ENCODE data around the gene SLC45A1.

- TF ChIP-seq CTCF (IDR thresholded peaks at IDR 0.05) = no peak
- no peak for TF ChIP-seq POLR2AphosphoS5 (IDR thresholded peaks at IDR 0.05; ENCODE audit: insufficient read depth in 1 of 2, low read depth in 1 of 2)
- TF ChIP-seq POLR2A (IDR thresholded peaks at IDR 0.05) = no peak
Measured at GRCh38 chr1:8376358-8376840, 58.5 kb downstream of the SLC45A1 start.

Measured in vagina (tissue), 2 donors.